GM23338 (cell line): ENCODE data around the gene NPVF. TPM values are rescaled to one million over a fixed set of nuclear protein-coding genes. Genes with fewer than 3 reads are reported as not detected.

Experiments used
- ATAC-seq: fragments of 200-7000 bp; cut with Tn5 transposase; 3 replicates; pipeline ENCODE4 v1.9.1; 2020
- DNase-seq: peaks from one replicate; pipeline ENCODE4 v3.0.0-alpha.2; 2015; ENCODE audit warnings: low spot score
- H2AFZ ChIP-seq: fragments of 200-600 bp; sonication (generic); 2 replicates; pipeline ENCODE4 v1.8.0; 2016; ENCODE audit warnings: antibody characterized with exemption, mild to moderate bottlenecking, moderate library complexity
- H3F3A ChIP-seq: fragments of 200-600 bp; sonication (generic); replicated peaks from 2 replicates; pipeline ENCODE4 v1.8.0; 2017; ENCODE audit warnings: antibody characterized with exemption, mixed run types, low read depth
- H3K27ac ChIP-seq: fragments of 200-600 bp; sonication (generic); 2 replicates; pipeline ENCODE4 v1.6.1; 2016; ENCODE audit warnings: low read depth
- H3K27me3 ChIP-seq: fragments of 200-600 bp; sonication (generic); 2 replicates; pipeline ENCODE4 v1.8.0; 2016; ENCODE audit warnings: mild to moderate bottlenecking, mixed run types, moderate library complexity; ENCODE audit not compliant: insufficient read depth
- H3K36me3 ChIP-seq: fragments of 200-600 bp; sonication (generic); 2 replicates; pipeline ENCODE4 v1.8.0; 2016; ENCODE audit warnings: mild to moderate bottlenecking; ENCODE audit not compliant: insufficient read depth
- H3K4me1 ChIP-seq: fragments of 200-600 bp; sonication (generic); 2 replicates; pipeline ENCODE4 v1.8.0; 2016; ENCODE audit warnings: mild to moderate bottlenecking, moderate library complexity; ENCODE audit not compliant: insufficient read depth
- H3K4me2 ChIP-seq: fragments of 200-600 bp; sonication (generic); 2 replicates; pipeline ENCODE4 v1.7.1; 2017; ENCODE audit warnings: mixed run types
- H3K4me3 ChIP-seq: fragments of 200-600 bp; sonication (generic); 2 replicates; pipeline ENCODE4 v1.6.1; 2016; ENCODE audit warnings: mixed run types
- H3K79me2 ChIP-seq: fragments of 200-600 bp; sonication (generic); replicated peaks from 2 replicates; pipeline ENCODE4 v1.8.0; 2017; ENCODE audit warnings: mild to moderate bottlenecking; ENCODE audit not compliant: insufficient read depth
- H3K9me2 ChIP-seq: fragments of 200-600 bp; sonication (generic); 2 replicates; pipeline ENCODE4 v1.8.0; 2017; ENCODE audit not compliant: insufficient read depth
- H4K20me1 ChIP-seq: fragments of 200-600 bp; sonication (generic); replicated peaks from 2 replicates; pipeline ENCODE4 v1.8.0; 2017; ENCODE audit warnings: mild to moderate bottlenecking; ENCODE audit not compliant: insufficient read depth
- H3K27ac Mint-ChIP-seq: 2 replicates; pipeline ENCODE4 v1.8.0; 2020; ENCODE audit warnings: inconsistent platforms, mild to moderate bottlenecking, moderate library complexity, mixed read lengths
- H3K27me3 Mint-ChIP-seq: 3 replicates; pipeline ENCODE4 v1.8.0; 2022; ENCODE audit warnings: low read depth, mild to moderate bottlenecking, moderate library complexity, mixed read lengths, inconsistent platforms; ENCODE audit not compliant: insufficient read depth, poor library complexity
- H3K36me3 Mint-ChIP-seq: 3 replicates; pipeline ENCODE4 v1.8.0; 2021; ENCODE audit warnings: low read depth, mild to moderate bottlenecking, inconsistent platforms, moderate library complexity, mixed read lengths
- H3K4me1 Mint-ChIP-seq: 3 replicates; pipeline ENCODE4 v1.8.0; 2020; ENCODE audit warnings: mild to moderate bottlenecking, inconsistent platforms, mixed read lengths
- H3K4me3 Mint-ChIP-seq: 3 replicates; pipeline ENCODE4 v1.8.0; 2021; ENCODE audit warnings: moderate library complexity, mild to moderate bottlenecking, inconsistent platforms, mixed read lengths
- H3K9me3 Mint-ChIP-seq: 3 replicates; pipeline ENCODE4 v1.8.0; 2020; ENCODE audit warnings: moderate library complexity, mild to moderate bottlenecking, inconsistent platforms, mixed read lengths
- CREB1 ChIP-seq: fragments of 250-450 bp; sonication (Bioruptor Pico); IDR thresholded peaks from 2 replicates; pipeline ENCODE4 v1.5.0; 2020; ENCODE audit warnings: low read depth, mild to moderate bottlenecking, moderate library complexity
- CTCF ChIP-seq, 2 experiments: fragments of 200-600 bp in 1 of 2; sonication (generic) in 1 of 2; conservative IDR thresholded peaks; 2 replicates each; pipeline versions ENCODE4 v1.5.1 to v1.6.1; 2016 to 2017; ENCODE audit warnings: antibody characterized with exemption in 2 of 2, low read depth in 2 of 2, mild to moderate bottlenecking in 2 of 2, moderate library complexity in 1 of 2
- ETS1 ChIP-seq: IDR thresholded peaks from 2 replicates; pipeline ENCODE4 v1.6.1; 2016; ENCODE audit warnings: antibody characterized with exemption
- EZH2 ChIP-seq: fragments of 200-600 bp; sonication (generic); IDR thresholded peaks from one replicate; pipeline ENCODE4 v1.8.0; 2017; ENCODE audit warnings: antibody characterized with exemption, mild to moderate bottlenecking, low read depth; ENCODE audit not compliant: unreplicated experiment
- EZH2phosphoT487 ChIP-seq: fragments of 200-600 bp; sonication (generic); IDR thresholded peaks from one replicate; pipeline ENCODE4 v1.8.1; 2018; ENCODE audit warnings: antibody characterized with exemption; ENCODE audit not compliant: unreplicated experiment
- JUNB ChIP-seq: IDR thresholded peaks from one replicate; pipeline ENCODE4 v1.6.1; 2016; ENCODE audit warnings: antibody characterized with exemption; ENCODE audit not compliant: unreplicated experiment
- NANOG ChIP-seq: IDR thresholded peaks from 2 replicates; pipeline ENCODE4 v1.6.1; 2016; ENCODE audit warnings: antibody characterized with exemption, borderline replicate concordance
- POLR2AphosphoS5 ChIP-seq: IDR thresholded peaks from 2 replicates; pipeline ENCODE4 v1.6.1; 2016; ENCODE audit warnings: antibody characterized with exemption, low read depth
- REST ChIP-seq: IDR thresholded peaks from one replicate; pipeline ENCODE4 v1.6.1; 2018; ENCODE audit warnings: antibody characterized with exemption; ENCODE audit not compliant: unreplicated experiment
- STAT1 ChIP-seq: IDR thresholded peaks from one replicate; pipeline ENCODE4 v1.6.1; 2016; ENCODE audit warnings: antibody characterized with exemption; ENCODE audit not compliant: unreplicated experiment
- ZNF114 ChIP-seq: fragments of 250-450 bp; sonication (Bioruptor Pico); IDR thresholded peaks from 2 replicates; pipeline ENCODE4 v1.5.0; 2020; ENCODE audit warnings: mild to moderate bottlenecking, moderate library complexity
- ZNF331 ChIP-seq: fragments of 250-450 bp; sonication (Bioruptor Pico); IDR thresholded peaks from 2 replicates; pipeline ENCODE4 v1.5.0; 2020; ENCODE audit warnings: low read depth, mild to moderate bottlenecking, moderate library complexity
- polyA plus RNA-seq: library from polyadenylated mRNA; unstranded; fragments of >200 nt; fragmentation: Nextera tagmentation; extraction: Ambion mirVana; gene quantifications from 2 replicates; pipeline ENCODE4 v1.2.1, GENCODE V29; 2016
- total RNA-seq: library from RNA; depleted of rRNA; stranded (reverse); fragments of >200 nt; shearing (Covaris generic); gene quantifications from 2 replicates; pipeline ENCODE4 v1.2.3, GENCODE V29; 2014
- TF ChIP-seq, protein P1 (sequence below): fragments of 250-450 bp; sonication (Bioruptor Pico); IDR thresholded peaks from 2 replicates; pipeline ENCODE4 v1.5.0; 2020; ENCODE audit warnings: mild to moderate bottlenecking, moderate library complexity

The NPVF gene
- total and polyA plus RNA-seq, 2 experiments from 2014 or later, result not detected

GRCh38 chr7:25250386-25250785 lies 22.1 kb upstream of the NPVF start:
- H3K27me3 Mint-ChIP-seq, result no peaks in the 10 kb centered on the region

More at GRCh38 chr7:25250386-25250785, 22.1 kb upstream of the NPVF start:
- Histone ChIP-seq H3K27me3 (no peaks in the 10 kb centered on the region), H4K20me1 (no peaks in the 10 kb centered on the region), H3K27ac (no peak overlapping the region), H3K4me1 (no peaks in the 10 kb centered on the region), H3F3A (no peaks in the 10 kb centered on the region), H3K36me3 (no peaks in the 10 kb centered on the region), H3K4me2 (no peak overlapping the region), H3K79me2 (no peaks in the 10 kb centered on the region), H2AFZ (no peak overlapping the region), H3K9me2 (peaks cover 5% of the 10 kb centered on the region; the same call in 1 of the 2 replicates), H3K4me3 (no peak overlapping the region)
- Mint-ChIP-seq H3K36me3 (no peaks in the 10 kb centered on the region; the same call in 2 of the 3 replicates), H3K27ac (no peak overlapping the region), H3K9me3 (no peaks in the 10 kb centered on the region), H3K4me1 (no peaks in the 10 kb centered on the region), H3K4me3 (no peak overlapping the region)
- no peak for ATAC-seq
- TF ChIP-seq POLR2AphosphoS5 (no peak), REST (no peak), ZNF331 (CRISPR knock-in tag) (no peak), EZH2phosphoT487 (no peak), JUNB (no peak), CTCF (conservative IDR thresholded peaks at IDR 0.05; ENCODE audit: low read depth in 2 of 2) (no peak), ETS1 (no peak), STAT1 (no peak), NANOG (no peak), EZH2 (no peak), ZNF114 (CRISPR knock-in tag) (no peak), CREB1 (CRISPR knock-in tag) (no peak)
- TF ChIP-seq, protein P1, sequence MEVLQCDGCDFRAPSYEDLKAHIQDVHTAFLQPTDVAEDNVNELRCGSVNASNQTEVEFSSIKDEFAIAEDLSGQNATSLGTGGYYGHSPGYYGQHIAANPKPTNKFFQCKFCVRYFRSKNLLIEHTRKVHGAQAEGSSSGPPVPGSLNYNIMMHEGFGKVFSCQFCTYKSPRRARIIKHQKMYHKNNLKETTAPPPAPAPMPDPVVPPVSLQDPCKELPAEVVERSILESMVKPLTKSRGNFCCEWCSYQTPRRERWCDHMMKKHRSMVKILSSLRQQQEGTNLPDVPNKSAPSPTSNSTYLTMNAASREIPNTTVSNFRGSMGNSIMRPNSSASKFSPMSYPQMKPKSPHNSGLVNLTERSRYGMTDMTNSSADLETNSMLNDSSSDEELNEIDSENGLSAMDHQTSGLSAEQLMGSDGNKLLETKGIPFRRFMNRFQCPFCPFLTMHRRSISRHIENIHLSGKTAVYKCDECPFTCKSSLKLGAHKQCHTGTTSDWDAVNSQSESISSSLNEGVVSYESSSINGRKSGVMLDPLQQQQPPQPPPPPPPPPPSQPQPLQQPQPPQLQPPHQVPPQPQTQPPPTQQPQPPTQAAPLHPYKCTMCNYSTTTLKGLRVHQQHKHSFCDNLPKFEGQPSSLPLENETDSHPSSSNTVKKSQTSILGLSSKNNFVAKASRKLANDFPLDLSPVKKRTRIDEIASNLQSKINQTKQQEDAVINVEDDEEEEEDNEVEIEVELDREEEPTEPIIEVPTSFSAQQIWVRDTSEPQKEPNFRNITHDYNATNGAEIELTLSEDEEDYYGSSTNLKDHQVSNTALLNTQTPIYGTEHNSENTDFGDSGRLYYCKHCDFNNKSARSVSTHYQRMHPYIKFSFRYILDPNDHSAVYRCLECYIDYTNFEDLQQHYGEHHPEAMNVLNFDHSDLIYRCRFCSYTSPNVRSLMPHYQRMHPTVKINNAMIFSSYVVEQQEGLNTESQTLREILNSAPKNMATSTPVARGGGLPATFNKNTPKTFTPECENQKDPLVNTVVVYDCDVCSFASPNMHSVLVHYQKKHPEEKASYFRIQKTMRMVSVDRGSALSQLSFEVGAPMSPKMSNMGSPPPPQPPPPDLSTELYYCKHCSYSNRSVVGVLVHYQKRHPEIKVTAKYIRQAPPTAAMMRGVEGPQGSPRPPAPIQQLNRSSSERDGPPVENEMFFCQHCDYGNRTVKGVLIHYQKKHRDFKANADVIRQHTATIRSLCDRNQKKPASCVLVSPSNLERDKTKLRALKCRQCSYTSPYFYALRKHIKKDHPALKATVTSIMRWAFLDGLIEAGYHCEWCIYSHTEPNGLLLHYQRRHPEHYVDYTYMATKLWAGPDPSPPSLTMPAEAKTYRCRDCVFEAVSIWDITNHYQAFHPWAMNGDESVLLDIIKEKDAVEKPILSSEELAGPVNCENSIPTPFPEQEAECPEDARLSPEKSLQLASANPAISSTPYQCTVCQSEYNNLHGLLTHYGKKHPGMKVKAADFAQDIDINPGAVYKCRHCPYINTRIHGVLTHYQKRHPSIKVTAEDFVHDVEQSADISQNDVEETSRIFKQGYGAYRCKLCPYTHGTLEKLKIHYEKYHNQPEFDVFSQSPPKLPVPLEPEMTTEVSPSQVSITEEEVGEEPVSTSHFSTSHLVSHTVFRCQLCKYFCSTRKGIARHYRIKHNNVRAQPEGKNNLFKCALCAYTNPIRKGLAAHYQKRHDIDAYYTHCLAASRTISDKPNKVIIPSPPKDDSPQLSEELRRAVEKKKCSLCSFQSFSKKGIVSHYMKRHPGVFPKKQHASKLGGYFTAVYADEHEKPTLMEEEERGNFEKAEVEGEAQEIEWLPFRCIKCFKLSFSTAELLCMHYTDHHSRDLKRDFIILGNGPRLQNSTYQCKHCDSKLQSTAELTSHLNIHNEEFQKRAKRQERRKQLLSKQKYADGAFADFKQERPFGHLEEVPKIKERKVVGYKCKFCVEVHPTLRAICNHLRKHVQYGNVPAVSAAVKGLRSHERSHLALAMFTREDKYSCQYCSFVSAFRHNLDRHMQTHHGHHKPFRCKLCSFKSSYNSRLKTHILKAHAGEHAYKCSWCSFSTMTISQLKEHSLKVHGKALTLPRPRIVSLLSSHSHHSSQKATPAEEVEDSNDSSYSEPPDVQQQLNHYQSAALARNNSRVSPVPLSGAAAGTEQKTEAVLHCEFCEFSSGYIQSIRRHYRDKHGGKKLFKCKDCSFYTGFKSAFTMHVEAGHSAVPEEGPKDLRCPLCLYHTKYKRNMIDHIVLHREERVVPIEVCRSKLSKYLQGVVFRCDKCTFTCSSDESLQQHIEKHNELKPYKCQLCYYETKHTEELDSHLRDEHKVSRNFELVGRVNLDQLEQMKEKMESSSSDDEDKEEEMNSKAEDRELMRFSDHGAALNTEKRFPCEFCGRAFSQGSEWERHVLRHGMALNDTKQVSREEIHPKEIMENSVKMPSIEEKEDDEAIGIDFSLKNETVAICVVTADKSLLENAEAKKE, result no peak
- DNase-seq, result no peak
